Sigmoid colon (tissue), 4 donors: ENCODE measurements around the gene KDELR3.

Experiments
- CTCF ChIP-seq, 4 experiments: fragments of 450-650 bp in 3 of 4; fragments of 200-600 bp in 1 of 4; IDR thresholded peaks; one replicate each; pipeline ENCODE4 v1.5.1; 2016 to 2019; ENCODE audit warnings: antibody characterized with exemption in 4 of 4, mild to moderate bottlenecking in 3 of 4, moderate library complexity in 2 of 4
- EP300 ChIP-seq, 4 donors: sonication (generic); formaldehyde crosslinking; IDR thresholded peaks; one replicate each; pipeline ENCODE4 v1.6.1; 2017; ENCODE audit warnings: antibody characterized with exemption in 4 of 4
- POLR2A ChIP-seq, 2 donors: fragments of 450-650 bp; IDR thresholded peaks; one replicate each; pipeline ENCODE4 v1.6.1; 2016; ENCODE audit warnings: antibody characterized with exemption in 2 of 2, mild to moderate bottlenecking in 2 of 2, moderate library complexity in 2 of 2
- POLR2AphosphoS5 ChIP-seq, 4 donors: sonication (generic); formaldehyde crosslinking; IDR thresholded peaks; one replicate each; pipeline ENCODE4 v1.6.1; 2017; ENCODE audit warnings: antibody characterized with exemption in 4 of 4

DNA sequence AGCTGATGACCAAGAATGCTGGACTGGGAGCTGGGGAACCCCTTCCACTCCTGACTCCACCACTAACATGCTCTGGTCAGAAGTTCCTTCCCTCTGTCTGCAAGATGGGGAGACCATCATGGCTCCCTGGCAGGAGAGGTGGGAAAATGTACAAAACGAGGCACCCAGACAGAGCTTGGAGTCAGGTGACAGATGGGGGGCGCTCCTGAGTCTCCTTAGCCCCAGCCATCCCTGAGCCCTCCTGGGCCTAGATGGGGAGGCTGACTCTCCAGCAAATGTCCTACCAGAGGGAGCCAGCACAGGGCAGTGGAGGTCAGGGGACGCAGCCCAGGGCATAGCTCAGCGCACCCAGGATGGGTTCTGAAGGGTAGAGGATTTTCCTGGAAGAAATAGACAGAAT, 32.9 kb upstream of the KDELR3 start:
- TF ChIP-seq CTCF (IDR thresholded peaks at IDR 0.05) (no peak), POLR2A (IDR thresholded peaks at IDR 0.05) (no peak), POLR2AphosphoS5 (IDR thresholded peaks at IDR 0.05) (no peak), EP300 (IDR thresholded peaks at IDR 0.05) (no peak)
